Suppressor macrophage treated with lipopolysaccharide for 1 hour (primary cell): Measurements from ENCODE around the gene CRELD1.
"Not testable (repeated sequence)": the region's sequence is repeated elsewhere in the genome, so short reads cannot be mapped to it uniquely, and the experiment has no call there.

Experiments
- DNase-seq, 3 donors: peaks; one replicate each; pipeline ENCODE4 v3.0.0-alpha.2; 2020 to 2022

Gene CRELD1

DNA sequence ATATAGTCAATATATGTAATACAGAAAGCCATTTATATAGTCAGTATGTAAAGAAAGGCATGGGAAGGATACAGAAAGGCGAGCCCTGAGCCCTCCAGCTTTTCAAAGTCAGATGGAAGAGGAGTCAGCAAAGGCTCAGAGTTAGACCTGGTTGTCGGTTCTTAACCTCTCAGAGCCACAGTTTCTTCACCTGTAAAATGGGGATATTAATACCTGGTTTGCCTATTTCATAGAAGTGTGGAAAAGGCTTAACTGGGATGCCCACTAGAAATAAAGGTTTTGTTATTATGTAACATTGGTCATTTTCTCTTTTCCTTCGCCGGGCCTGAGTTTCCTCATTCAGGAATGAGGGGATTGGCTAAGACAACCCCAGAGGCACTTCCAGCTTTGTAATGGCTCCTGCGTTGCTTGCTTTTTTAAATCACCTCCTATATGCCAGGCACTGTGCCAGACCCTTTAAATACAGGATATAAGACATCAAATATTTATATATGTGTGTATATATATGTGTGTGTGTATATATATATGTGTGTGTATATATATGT lies 2.4 kb downstream of the CRELD1 start:
- peak; percentile 62 to 69 (median 68) for DNase-seq

DNA sequence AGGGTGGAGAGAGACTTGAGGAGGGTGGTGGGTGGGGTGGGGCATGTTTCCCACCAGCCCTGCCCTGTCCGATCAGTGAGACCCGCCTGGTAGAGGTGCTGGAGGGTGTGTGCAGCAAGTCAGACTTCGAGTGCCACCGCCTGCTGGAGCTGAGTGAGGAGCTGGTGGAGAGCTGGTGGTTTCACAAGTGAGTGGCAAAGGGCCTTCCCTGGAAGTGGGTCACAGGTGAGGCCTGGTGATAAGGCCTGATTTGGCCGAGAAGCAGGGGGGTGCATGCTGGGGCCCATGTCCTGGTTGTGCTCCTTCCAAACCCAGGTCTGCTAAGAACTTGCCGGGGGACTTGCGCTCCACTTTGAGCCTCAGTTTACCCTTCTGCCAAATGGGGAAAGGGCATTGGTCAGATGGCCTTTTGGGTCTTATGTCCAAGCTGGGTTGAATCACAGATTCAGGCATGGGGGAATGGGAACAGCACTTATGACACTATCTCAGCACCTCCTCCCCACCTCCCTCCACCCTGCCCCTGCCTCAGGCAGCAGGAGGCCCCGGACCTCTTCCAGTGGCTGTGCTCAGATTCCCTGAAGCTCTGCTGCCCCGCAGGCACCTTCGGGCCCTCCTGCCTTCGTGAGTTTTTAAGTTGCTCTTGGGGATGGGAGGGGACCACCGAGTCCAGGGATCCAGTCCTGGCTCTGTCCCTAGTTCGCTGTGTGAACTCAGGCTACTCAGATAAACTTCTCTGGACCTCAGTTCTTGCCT lies 4.0 kb downstream of the CRELD1 start:
- DNase-seq = no peak

DNA sequence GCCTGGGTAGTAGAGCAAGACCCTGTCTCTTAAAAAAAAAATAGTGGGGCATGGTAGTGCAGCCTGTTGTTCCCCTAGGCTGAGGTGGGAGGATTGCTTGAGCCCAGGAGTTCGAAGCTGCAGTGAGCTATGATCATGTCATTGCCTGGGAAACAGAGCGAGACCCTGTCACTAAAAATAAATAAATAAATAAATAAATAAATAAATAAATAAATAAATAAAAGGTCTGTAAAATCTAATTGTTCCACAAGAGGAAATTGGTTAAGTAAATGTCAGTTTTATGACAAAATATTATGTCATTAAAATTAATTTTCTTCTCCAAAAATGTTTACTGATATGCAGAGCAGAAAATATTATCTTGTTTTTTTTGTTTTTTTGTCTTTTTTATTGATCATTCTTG lies 5.3 kb downstream of the CRELD1 start:
- DNase-seq = no peak

DNA sequence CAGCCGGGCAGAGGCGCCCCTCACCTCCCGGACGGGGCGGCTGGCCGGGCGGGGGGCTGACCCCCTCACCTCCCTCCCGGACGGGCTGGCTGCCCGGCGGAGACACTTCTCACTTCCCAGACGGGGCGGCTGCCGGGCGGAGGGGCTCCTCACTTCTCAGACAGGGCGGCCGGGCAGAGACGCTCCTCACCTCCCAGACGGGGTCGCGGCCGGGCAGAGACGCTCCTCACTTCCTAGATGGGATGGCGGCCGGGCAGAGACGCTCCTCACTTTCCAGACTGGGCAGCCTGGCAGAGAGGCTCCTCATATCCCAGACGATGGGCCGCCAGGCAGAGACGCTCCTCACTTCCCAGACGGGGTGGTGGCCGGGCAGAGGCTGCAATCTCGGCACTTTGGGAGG lies 6.3 kb downstream of the CRELD1 start:
- DNase-seq = not testable (repeated sequence)

DNA sequence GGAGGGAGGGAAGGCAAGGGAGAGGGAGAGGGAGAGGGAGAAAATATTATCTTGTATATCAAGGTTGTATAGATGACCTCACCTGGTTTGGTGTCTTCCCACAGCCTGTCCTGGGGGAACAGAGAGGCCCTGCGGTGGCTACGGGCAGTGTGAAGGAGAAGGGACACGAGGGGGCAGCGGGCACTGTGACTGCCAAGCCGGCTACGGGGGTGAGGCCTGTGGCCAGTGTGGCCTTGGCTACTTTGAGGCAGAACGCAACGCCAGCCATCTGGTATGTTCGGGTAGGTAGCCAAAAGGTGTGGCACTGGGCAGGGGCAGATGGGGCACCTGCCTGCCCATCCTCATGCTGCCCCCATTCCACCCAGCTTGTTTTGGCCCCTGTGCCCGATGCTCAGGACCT lies 7.1 kb downstream of the CRELD1 start:
- no peak for DNase-seq

DNA sequence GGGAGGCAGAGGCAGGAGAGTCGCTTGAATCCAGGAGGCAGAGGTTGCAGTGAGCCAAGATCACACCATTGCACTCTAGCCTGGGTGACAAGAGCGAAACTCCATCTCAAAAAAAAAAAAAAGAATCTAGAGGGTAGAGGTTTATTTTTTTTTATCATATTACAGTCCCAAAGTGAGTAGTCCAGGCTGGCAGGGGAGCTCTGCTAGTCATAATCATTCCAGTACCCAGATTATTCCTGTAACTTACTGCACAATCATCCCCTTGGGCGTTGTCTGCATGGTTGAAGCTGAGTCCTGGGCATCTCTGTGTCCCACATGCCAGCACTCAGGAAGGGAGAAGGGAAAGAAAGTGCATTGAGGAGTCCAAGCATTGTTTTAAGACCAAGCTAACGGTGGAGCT lies 8.5 kb downstream of the CRELD1 start:
- DNase-seq = no peak

DNA sequence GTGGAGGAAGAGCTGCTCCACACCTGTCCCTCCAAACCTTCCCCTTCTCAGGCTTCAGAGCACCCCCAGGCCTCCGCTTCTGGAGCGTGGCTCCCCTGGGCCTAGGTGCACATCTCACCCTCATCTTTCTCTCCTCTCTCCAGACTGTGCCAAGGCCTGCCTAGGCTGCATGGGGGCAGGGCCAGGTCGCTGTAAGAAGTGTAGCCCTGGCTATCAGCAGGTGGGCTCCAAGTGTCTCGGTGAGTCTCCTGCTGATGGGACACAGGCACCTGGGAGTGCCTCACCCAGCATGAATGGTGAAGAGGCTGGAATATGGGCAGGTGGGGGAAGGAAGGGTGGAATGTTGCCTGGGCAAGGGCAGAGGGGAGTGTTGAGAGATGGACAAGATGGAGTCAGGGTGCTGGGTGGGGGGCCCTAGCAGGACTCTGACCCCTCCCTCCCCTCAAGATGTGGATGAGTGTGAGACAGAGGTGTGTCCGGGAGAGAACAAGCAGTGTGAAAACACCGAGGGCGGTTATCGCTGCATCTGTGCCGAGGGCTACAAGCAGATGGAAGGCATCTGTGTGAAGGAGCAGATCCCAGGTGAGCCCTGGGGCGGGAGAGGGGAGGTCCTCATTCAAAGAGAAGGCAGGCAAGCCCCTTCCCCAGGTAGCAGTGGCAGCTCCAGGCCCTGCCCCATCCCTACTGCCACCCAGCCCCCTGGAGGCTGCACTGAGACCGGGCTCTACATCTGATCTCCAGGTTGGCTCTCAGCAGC lies 9.5 kb downstream of the CRELD1 start:
- no peak for DNase-seq

DNA sequence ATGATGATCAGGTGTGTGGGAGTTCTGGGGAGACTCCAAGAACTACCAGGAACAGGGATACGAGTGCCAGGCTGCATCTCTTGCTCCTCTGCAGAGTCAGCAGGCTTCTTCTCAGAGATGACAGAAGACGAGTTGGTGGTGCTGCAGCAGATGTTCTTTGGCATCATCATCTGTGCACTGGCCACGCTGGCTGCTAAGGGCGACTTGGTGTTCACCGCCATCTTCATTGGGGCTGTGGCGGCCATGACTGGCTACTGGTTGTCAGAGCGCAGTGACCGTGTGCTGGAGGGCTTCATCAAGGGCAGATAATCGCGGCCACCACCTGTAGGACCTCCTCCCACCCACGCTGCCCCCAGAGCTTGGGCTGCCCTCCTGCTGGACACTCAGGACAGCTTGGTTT lies 10.6 kb downstream of the CRELD1 start:
- DNase-seq = no peak

DNA sequence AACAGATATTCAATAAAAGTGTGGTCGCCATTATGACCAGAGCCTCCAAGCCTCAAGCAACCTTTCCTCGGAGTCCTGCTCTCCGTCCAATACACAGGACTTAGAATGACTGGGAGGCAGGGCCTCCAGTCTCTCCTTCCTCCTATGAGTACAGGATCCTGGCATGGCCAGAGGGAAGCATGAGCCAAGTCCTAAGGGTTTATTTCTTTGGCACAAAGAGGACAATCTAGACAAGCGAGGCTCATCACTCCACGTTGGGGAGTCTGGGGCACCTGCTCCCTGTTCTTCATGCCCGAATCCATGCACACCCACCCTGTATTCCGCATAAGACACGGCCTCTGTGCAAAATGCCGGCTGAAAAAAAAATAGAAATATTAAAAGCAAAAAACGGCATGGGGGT lies 11.7 kb downstream of the CRELD1 start:
- no peak for DNase-seq

DNA sequence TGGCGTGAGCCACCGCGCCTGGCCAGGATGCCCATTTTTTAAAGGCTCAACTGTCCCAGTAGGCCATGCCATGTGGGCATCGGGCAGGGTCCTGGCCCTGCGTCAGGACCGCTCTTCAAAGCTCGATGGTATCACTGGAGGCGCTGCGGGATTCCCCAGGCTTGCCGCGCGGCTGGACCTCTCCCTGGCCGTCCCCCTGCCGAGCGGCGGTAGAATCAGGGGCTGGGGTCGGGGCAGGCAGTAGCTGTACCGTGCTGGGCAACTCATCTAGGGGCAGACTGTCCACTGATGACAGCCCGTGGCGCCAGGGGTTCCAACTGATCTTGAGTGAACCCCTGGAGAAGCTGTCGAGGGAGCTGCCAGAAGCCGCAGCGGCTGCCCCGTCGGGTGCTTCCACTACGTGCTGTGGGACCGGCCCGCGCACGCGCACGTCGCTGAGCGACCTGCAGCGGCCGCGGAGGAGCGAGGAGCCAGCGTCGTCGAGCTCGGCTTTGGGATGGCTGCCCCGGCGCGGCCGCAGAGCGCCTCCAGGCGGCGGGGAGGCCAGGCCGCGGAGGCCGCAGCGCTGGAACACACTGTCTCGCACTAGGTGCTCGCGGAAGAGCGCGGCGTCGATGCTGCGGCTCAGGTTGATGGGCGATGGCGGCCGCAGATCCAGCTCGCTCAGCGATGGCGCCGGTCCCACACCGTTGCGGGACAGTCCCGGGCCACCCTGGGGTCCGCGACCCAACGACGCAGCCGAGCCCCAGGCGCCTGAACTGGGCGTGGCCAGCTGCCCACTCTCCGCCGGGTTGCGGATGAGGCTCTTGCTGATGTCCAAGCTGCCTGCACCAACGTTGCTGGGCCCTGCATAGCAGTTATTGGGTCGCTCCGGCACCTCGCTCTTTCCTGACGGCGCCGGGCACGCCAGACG lies 12.7 kb downstream of the CRELD1 start:
- DNase-seq = peak; percentile 90 to 94 (median 93)

DNA sequence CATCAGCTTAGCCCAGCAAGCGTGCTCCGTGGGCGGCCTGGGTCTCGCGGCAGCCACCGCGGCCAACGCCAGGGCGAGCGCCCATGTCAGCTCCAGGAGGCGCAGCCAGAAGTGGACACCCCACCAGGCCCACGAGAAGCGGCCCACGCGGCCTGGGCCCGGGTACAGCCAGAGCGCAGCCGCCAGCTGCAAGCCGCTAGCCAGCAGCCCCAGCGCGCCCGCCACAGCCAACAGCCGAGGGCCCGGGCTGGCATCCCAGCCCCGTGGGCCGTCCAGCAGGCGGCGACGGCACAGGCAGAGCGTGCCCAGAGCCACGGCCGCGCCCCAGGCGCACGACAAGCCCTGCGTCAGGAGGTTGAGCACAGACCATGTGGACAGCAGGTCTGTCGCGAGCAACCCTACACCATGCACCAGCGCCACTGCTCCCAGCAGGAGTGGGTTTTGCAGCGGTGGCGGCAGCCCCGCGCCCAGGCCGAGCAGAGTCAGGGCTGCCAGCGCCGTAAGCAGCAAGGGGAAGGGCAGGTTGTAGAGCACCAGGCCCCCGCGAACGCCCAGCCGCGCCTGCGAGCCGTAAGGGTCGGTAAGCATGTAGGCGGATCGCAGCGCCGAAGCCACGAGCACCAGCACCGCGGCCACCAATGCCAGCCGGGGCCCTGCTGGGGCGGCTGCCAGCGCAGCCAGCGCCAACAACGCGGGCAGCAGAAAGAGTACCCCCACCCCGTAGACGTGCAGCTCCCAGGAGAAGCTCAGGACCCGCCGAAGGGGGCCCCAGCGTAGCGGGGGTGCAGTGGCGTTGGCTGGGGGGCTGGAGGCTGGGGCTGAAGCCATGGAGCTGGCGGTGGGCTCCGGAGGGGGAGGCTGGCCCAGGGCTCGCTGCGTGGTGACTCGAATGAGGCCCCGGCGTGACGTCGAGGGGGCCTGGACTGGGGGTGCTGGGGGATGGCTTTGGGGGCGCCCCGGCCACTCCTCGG lies 13.7 kb downstream of the CRELD1 start:
- DNase-seq = no peak

DNA sequence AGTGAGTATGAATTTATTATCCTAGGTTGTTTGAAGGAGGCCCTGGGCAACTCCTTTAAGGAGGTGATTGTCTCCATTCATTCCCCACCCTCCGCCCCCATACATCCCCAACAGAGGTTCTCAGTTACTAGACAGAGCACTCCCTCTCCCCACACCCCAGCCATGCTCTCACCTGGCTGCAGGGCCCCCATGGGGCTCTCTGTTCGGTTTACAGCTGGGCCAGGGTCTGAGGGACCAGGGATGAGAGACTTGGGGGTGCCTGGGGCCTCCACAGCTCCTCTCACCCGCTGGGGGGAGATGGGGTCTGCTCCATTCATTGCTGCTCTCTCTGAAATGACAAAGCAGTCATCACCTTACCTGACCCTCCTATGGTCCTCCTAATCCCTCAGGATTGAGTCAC lies 15.0 kb downstream of the CRELD1 start:
- DNase-seq = no peak

DNA sequence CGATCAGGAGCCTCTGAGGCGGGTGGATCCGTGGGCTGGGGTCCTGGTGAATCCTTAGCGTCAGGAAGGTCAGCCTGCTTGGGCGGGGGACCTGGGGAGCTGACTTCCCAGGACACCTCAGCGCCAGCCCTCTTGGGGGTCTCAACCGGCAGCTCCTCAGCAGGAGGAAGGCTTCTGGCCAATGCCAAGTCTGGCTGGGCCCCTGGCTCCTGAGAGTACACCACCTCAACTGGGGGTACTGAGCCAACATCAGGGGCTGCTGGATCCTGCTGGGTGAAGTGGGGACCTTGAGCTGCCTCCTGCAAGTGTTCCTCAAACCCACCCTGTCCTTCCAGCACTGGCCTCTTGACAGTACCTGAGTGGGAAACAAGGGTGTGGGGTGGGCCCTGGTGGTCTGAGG lies 15.5 kb downstream of the CRELD1 start:
- DNase-seq = no peak

DNA sequence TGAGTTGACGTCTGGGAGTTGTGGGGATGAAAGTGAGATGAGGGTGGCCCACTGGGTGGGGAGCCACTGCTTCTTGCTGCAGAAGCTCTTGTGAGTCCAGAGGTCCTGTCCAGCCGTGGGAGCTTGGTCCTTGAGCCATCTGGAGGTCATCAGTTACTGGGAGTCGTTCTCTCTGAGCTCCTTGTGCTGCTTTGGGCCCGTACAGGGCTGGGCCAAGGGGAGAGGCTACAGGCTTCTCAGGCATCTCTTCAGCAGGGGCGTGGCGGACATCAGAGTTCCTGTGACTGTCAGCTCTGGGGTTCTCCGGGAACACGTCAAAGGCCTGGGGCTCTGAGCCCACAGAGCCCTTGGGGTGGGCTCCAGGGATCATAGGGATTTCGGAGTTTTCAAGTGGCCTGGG lies 16.0 kb downstream of the CRELD1 start:
- no peak for DNase-seq

DNA sequence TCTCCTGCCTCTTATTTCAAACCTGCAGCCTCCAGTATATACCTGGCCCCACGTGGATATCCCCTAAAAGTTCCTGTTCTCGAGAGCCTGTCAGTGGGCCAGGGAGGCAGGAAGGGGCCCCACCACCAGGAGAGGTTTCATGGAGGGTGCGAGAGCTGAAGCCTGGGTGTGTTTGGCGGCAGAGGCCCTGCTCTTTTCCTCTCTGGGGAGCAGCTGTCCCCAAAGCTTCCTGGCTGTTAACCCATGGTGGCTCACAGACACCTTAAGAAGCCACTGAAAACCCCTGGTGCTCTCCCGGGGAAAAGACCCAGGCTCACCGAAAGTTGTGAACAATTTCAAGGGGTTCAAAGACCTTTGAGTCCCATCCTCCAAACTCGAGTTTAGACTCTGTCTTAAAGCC lies 17.5 kb downstream of the CRELD1 start:
- DNase-seq = no peak

DNA sequence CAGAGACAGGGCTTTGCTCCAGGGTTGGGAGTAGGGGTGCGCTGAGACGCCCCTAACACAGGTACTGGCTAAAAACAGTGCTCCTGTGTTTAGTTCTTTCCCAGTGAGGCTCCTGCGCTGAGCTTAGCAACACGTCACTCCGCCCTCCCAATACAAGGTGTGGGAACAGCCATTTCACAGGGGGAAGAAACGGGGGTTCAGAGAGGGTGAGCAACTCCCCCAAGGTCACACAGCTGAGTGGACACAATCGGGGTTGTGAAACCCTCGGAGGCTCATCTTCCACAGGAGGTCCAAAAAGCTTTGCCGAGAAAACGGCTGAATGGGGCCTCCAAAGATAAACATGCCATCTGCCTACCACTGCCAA lies 17.9 kb downstream of the CRELD1 start:
- DNase-seq = no peak

DNA sequence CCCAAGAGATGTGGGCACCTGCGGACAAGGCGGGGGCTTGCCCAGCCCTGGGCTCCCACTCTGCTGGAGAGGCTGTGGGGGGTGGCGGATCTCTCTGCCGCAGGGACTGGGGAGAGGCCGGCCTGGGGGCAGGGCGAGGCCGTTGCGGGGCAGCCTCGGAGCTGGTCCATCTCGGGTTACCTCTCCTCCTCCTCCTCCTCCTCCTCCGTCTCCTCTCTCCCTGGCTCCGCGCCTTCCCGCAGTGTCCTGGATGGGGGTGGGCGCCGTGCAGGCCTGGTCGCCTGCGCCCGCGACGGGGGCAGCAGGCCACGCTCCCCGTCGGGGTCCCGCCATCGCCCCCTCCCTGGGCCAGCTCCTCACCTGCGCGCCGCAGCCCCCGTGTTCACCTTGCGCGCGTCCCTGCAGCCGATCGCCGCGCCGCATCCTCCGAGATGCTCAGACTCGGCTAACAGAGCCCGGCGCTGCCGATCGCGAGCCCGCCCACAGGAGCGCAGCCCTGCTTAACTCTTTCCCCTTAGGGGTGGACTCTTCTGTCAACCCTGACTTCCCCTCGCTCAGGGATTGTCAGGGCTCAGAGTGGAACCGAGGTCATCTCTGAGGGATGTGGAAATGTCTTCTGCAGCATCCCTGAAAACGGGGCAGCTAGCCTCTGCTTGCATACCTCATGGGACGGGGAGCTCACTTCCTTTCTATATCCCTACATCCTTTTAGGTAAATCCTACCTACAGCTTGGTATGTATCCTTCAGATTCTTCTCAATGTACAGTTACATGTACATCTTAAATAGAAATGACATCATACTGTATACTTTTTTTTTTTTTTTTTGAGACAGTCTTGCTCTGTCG lies 18.6 kb downstream of the CRELD1 start, which contains the start of gene PRRT3:
Gene PRRT3 (minus strand): TSS at position 447 of the 844 bp plus-strand sequence. CDS start 2,293 bp downstream, outside the sequence.
- DNase-seq = peak; percentile 67 to 75 (median 73)

DNA sequence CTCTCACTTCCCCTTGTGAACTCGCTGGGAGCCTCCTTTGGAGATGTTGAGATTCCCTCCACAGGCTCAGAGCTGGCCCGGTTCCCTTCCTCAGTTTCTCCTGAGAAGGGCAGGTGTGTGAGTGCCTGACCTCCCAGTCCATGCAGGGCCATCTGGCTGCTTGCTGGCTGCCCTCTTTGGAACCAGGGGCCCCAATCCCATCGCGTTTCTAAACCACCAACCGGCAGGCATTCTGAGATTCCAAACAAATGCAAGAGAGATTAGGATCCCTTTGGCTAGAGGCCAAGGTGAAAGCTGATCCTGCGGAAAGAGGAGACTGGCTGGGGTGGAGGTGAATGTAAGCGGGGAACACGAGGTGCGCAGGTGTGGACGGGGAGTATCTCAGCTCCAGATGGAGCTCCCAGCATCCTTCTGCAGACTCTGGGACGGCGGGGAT lies 21.5 kb downstream of the CRELD1 start:
- DNase-seq = no peak

DNA sequence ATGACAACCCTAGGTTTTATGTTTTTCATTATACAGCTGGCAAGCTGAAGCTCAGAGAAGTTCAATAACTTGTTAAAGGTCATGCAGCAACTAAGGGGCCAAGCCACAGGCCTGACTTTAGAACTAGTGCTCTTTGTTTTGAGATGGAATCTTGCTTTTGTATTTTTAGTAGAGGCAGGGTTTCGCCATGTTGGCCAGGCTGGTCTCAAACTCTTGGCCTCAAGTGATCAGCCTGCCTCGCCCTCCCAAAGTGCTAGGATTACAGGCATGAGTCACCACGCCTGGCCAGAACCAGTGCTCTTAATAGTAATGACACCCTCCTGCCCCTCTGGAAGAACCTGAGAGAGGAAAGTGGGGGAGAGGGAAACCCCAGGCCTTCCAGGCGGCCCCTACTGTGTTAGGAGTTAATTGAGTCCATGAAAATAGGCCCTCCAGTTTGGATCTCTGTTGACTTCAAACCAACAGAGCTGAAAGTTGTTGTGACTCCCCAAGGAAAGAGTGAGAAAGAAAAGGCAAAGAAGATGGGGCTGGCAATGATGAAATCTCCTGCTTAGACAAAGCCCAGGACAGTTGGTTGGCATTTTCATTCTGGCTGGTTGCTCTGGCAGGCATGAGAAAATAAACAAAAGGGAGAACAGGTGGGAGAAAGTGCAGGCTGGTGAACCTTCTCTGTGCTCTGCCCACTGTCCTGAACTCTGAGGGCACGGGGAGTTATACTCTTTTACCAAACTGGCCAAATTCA lies 22.1 kb downstream of the CRELD1 start:
- DNase-seq = no peak

DNA sequence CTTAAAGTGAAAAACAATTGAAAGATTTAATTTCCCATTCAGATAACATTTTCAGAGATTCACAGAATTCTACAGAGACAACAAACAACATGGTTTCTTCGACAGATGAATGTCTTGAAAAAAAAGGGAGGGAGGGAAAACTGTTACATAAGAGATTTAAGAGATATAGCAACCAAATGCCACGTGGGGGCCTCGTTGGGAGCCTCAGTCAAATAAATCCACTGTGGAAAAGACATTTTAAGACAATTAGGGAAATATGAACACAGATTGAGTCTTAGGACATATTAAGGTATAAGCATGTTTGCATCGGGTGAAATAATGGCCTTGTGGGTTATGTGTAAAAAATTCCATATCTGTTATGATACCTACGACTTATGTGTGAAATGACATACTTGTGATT lies 23.6 kb downstream of the CRELD1 start:
- DNase-seq = peak; percentile 24 to 33 (median 27)
